Stimulated activated CD4-positive, alpha-beta T cell treated with anti-CD3 and anti-CD28 coated beads, Interleukin-15, amount 100 ng/mL, for 48 hours (primary cell): ENCODE results near the gene FGF14.

ENCODE experiments used
- DNase-seq, 2 donors: peaks; one replicate each; pipeline ENCODE4 v3.0.0-alpha.2; 2020; ENCODE audit warnings: low read depth in 2 of 2

FGF14 gene

GRCh38 chr13:102367836-102368235 lies 34.0 kb downstream of the FGF14 start:
- DNase-seq, result no peak

DNA sequence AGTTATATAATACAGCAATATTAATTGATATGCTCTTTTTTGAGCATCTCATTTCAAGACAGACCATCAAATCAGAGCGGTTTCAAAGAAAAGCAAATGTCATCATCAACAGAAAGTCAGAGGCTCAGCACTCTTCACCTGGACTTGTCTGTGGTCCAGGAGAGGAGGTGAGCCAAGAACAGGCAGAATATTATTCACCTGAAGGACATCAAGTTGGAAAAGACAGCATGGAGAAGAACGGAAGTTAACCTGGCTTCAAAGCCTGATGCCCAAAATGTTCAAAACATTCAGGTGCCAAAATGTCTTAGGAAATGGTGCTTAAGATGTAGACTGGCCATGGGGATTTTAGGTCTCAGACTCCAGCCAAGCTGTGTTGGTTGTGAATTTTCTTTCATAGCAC lies 40.7 kb downstream of the FGF14 start:
- no peak for DNase-seq

GRCh38 chr13:102359264-102359663 lies 42.6 kb downstream of the FGF14 start:
- DNase-seq, result no peak

- no peak for DNase-seq
Observed at GRCh38 chr13:102355251-102355650, 46.6 kb downstream of the FGF14 start.

DNA sequence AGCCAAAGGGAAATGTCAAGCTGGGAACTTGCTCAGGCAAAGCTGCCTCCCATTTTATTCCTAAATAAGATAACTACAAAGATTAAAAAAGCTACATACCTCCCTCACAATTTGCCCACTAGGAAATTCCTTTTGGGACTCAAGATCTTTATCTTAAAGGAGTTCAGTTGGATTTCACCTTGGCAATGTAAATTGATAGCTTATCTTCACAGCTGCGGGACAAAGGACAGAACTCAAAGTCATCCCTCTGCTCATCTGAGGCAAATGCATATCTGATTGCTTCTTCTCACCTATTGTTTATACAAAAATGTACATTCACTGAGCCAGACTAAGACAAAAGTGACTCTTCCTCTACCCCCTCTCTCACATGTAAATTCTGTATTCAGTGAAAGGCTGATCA lies 47.8 kb downstream of the FGF14 start:
- no peak for DNase-seq

GRCh38 chr13:102351521-102351920 lies 50.3 kb downstream of the FGF14 start:
- DNase-seq, result no peak

- DNase-seq, result no peak
Observed at GRCh38 chr13:102347490-102347889, 54.4 kb downstream of the FGF14 start.

GRCh38 chr13:102346769-102347168 lies 55.1 kb downstream of the FGF14 start:
- DNase-seq, result no peak

- no peak for DNase-seq
Observed at GRCh38 chr13:102344410-102344809, 57.4 kb downstream of the FGF14 start.

- no peak for DNase-seq
Observed at GRCh38 chr13:102333320-102334198, 68.3 kb downstream of the FGF14 start.

GRCh38 chr13:102328909-102329308 lies 72.9 kb downstream of the FGF14 start:
- no peak for DNase-seq

- DNase-seq, result no peak
Observed at GRCh38 chr13:102327119-102327617, 74.7 kb downstream of the FGF14 start.

DNA sequence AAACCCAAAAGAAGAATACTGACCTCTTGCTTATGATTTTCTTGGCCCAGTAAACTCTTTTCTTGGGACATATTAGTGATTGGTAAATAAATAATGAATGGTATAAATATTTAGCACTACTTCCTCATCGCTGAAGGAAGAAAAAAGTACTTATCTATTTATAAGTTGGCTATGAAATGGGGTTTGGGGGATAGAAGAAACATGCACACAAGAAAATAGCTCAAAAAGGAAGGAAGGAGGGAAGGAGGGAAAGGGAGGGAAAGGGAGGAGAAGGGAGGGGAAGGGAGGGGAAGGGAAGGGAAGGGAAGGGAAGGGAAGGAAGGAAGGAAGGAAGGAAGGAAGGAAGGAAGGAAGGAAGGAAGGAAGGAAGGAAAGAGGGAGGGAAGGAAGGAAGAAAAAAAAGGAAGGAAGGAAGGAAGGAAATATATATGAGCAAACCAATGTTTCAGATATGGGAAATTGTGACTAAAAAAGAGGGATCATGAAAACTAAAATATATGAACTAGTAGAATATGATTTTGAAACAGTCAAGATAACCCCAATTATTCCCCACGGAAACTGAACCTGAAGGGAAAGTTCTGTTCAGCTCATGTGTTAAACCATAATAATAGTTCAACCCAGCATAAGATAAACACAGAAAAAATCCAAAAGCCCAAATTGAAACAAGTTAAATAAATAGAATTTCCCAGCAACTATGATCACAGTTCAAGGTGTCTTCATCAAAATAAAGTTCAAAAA lies 75.3 kb downstream of the FGF14 start:
- DNase-seq, result no peak

DNA sequence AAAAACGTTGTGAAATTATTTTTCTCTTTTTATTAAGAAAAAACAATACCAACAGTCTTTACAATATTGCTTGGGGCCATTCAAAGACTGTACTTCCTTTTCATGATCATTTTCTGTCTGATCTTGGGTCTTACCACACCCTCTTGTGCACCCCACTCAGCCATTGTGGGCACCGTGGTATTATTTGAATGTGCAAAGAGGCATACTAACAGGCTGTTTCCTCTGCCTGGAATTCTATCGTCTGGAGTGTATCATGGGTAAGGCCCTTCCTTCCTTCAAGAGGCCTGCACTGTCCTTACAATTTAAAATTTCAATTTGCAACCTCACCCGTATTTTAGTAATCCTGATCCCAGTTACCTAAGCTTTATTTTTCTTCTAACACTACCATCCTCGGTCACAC lies 76.5 kb downstream of the FGF14 start:
- DNase-seq, result no peak

DNA sequence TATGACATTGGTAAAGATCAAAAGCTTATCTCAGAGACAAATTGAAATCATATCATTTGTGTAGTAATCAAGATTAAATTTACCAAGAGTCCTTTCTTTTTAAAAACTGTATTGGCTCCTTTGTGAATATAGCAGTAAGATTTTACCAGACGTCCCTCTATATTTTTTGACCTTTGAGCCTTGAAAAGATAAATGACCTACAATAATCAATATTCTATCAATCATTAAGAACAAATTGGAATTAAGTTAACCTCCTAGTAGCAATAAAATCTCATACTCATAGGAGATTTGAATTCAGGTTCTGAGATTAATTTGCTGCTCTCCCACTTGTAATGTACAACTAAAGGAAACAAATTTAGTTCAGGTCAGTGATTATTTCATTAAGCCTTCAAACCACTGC lies 78.3 kb downstream of the FGF14 start:
- DNase-seq, result no peak

DNA sequence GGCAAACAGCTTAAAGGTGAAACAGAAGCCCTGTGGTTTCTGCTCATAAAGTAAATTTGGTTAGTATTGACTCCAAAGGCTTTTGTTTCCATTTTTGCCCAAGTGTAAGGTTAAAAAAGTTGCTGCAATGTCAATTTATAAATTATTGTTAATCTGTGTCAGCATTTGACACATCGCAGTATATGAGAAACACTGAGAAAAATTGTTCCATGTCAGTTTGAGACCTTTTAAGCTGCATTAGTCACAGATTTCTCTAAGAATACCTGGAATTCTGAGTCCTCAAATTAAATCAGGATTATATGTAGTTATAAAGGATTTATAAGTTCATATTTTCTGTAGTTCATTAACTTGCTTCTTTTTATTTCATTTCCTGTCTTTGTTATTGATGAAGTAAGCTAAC lies 78.8 kb downstream of the FGF14 start:
- no peak for DNase-seq

GRCh38 chr13:102322211-102322610 lies 79.6 kb downstream of the FGF14 start:
- DNase-seq, result no peak

DNA sequence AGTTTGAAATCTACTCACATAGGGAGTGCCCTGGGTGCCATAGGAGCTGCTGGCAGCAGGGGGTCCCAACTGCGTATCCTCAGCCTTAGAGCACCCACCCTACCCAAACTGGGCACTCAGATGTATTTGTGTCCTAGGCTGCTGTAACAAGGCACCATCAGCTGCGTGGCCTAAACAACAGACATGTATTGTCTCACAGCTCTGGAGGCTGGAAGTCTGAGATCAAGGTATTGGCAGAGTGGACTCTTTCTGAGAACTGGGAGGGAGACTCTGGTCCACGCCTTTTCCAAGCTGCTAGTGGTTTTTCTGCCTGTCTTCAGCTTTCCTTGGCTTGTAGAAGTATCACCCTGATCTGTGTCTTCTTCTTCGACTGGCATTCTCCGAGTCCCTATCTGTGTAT lies 83.6 kb downstream of the FGF14 start:
- DNase-seq, result no peak

DNA sequence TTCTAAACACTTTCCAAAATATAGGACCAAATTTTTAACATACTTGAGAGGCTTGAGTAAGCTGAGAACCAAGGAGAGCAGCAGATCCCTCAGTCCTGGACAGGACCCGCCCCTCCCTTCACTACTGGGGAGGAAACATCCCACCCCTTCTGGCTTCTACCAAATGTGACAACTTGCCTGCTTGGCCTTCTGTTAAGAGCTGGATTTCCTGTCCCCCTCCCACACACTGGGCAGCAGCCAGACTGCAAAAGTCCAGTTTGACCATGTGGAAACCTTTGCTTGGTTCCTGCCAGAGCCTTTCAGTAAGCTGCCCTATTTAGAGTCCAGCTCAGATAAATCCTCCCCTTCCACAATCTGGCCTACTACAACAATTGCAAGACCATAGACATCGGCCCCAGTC lies 84.3 kb downstream of the FGF14 start:
- DNase-seq, result no peak

DNA sequence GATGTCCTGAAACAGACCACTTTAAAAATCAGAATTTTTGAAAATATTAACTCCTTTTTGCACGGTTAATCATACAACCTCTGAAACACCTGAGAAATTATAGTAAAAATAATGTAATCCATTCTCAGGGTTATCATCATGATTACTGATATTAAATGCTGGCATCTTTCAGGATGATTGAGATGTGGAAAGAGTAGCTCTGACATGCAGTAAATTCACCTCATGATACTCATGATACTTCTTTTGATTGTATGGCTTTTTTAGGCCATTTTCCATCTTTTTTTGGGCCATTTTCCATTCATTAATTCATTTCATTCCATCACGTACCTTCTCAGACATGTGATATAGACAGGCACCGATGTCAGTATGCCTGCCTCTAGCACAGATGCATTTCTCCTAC lies 85.1 kb downstream of the FGF14 start:
- no peak for DNase-seq

GRCh38 chr13:102312841-102313240 lies 89.0 kb downstream of the FGF14 start:
- no peak for DNase-seq

DNA sequence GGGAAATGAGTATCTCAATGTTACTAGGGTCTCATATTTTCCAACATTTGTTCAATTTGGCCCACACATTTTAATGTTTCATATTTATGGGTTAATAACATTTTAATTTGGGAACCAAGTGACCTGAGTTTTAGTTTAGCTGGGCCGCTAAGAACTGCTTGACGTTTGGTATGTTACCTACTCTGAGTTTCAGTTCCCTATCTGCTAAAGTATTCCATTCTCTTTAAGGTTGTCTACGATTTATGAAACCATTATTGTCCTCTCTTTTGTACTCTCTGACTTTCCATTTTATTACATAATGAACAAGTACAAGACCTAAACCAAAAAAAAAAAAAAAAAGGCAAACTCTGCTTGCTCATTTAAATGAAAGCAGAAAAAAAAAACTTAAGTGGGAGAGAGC lies 89.9 kb downstream of the FGF14 start:
- no peak for DNase-seq

DNA sequence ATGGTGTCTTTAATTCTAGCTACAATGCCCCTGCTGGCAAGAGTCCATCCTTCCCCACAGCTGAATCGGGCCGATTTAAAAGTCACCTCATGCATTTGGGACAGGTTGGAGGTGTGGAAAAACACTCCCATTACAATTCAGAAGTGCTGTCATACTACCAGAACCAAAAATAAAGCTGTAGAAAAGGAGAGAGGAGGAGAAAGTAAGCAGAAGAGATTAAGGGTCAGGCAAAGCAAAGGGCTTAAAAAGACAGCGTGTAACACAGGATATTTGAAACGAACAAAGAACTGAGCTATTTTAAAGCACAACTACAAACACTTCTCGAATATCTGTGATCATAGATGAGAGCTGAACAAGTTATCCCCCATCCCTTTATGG lies 90.4 kb downstream of the FGF14 start:
- DNase-seq, result no peak
